H1 (cell line): ENCODE measurements around the gene ZNF644.

Experiments
- CHD1 ChIP-seq: IDR thresholded peaks from 2 replicates; pipeline ENCODE4 v1.6.1; 2012; ENCODE audit warnings: low read depth, low read length, improper control_type of control experiment
- CTCF ChIP-seq, 3 experiments: IDR thresholded peaks; 1 replicate in 2 of 3; 2 replicates in 1 of 3; pipeline versions ENCODE4 v1.5.1 to v1.6.1; 2011; ENCODE audit warnings: low read length in 3 of 3, mild to moderate bottlenecking in 3 of 3, inconsistent platforms in 2 of 3, low read depth in 1 of 3, moderate library complexity in 1 of 3; ENCODE audit not compliant: insufficient read depth in 1 of 3; ENCODE audit errors: control extremely low read depth in 1 of 3
- EP300 ChIP-seq, 2 experiments: IDR thresholded peaks; 1 replicate in 1 of 2; 2 replicates in 1 of 2; pipeline ENCODE4 v1.6.1; 2011 to 2012; ENCODE audit warnings: low read depth in 2 of 2, low read length in 2 of 2, mild to moderate bottlenecking in 2 of 2, borderline replicate concordance in 1 of 2, inconsistent platforms in 1 of 2, moderate library complexity in 1 of 2
- EZH2 ChIP-seq: fragments of 200-600 bp; sonication (generic); IDR thresholded peaks from 2 replicates; pipeline ENCODE4 v1.7.1; 2012; ENCODE audit warnings: low read depth, mild to moderate bottlenecking, moderate library complexity, low read length, inconsistent platforms; ENCODE audit not compliant: severe bottlenecking
- RFX5 ChIP-seq: IDR thresholded peaks from 2 replicates; pipeline ENCODE4 v1.6.1; 2011; ENCODE audit warnings: low read depth, low read length, improper control_type of control experiment, borderline replicate concordance
- SP4 ChIP-seq: IDR thresholded peaks from 2 replicates; pipeline ENCODE4 v1.6.1; 2012; ENCODE audit warnings: low read length, inconsistent platforms
- TAF7 ChIP-seq: optimal IDR thresholded peaks from 2 replicates; pipeline ENCODE3; 2011; ENCODE audit warnings: low read depth, mild to moderate bottlenecking, inconsistent platforms, low read length, moderate library complexity, borderline replicate concordance
- TEAD4 ChIP-seq: IDR thresholded peaks from 2 replicates; pipeline ENCODE4 v1.6.1; 2012; ENCODE audit warnings: low read depth, low read length, inconsistent platforms, mixed read lengths

- TF ChIP-seq RFX5 (no peak), CTCF (IDR thresholded peaks at IDR 0.05; ENCODE audit: control extremely low read depth in 1 of 3, insufficient read depth in 1 of 3, low read depth in 1 of 3, low read length in 3 of 3) (no peak), TEAD4 (no peak), CHD1 (no peak), EP300 (IDR thresholded peaks at IDR 0.05; ENCODE audit: borderline replicate concordance in 1 of 2, low read depth in 2 of 2, low read length in 2 of 2) (no peak), TAF7 (no peak), EZH2 (no peak), SP4 (no peak)
These were observed 9.6 kb downstream of the ZNF644 start for GRCh38 chr1:91012196-91012595.
